ENCODE measurements around the gene ZBTB40. TPM values are rescaled to one million over a fixed set of nuclear protein-coding genes. Genes with fewer than 3 reads are reported as not detected.

The ZBTB40 gene
- total and polyA plus RNA-seq, 2 of the 13 experiments (the other 11 are each of a cell fraction or from before 2014, with no cell fraction given) = 8.8 to 16.5 TPM

DNA sequence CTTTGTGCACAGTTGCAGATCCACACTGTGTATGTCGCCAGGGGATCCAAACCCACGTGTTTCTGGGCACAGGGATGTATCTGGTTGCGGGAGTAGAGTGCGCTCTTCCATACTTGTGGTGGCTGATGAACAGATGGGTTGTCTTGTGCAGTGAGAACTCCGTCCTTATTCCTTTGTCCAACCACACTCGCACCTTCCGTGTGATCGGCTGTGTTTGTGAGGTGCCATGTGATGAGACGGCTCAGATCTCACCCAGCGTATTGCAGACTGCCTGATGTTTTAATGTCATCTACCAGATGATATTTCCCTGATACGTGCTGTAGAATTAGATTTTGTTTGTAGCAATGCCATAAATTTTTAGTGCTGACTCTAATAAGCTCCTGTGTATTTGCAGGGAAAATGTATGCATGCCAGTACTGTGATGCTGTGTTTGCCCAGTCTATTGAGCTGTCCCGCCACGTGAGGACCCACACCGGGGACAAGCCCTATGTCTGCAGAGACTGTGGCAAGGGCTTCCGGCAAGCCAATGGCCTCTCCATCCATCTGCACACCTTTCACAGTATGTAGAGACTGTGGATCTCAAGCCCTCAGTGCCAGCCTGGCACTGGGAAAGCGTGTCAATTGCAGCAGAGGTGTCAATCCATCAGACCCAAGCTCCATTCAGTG, 65.4 kb downstream of the ZBTB40 start (continued):
- no peak for TF ChIP-seq ARNT (IDR thresholded peaks at IDR 0.05)
- no peak for TF ChIP-seq ZNF768 (CRISPR knock-in tag; IDR thresholded peaks at IDR 0.05)
- TF ChIP-seq CBX5 (CRISPR knock-in tag; IDR thresholded peaks at IDR 0.05; ENCODE audit: borderline replicate concordance) = no peak
- no peak for TF ChIP-seq SRY (CRISPR knock-in tag; IDR thresholded peaks at IDR 0.05)
- no peak for TF ChIP-seq KMT2B (CRISPR knock-in tag; IDR thresholded peaks at IDR 0.05)
- TF ChIP-seq PAWR (CRISPR knock-in tag; IDR thresholded peaks at IDR 0.05; ENCODE audit: borderline replicate concordance) = no peak
- no peak for TF ChIP-seq ZNF589 (CRISPR knock-in tag; conservative IDR thresholded peaks at IDR 0.05)
- no peak for TF ChIP-seq SAFB2 (CRISPR knock-in tag; IDR thresholded peaks at IDR 0.05; ENCODE audit: borderline replicate concordance, low read depth)

DNA sequence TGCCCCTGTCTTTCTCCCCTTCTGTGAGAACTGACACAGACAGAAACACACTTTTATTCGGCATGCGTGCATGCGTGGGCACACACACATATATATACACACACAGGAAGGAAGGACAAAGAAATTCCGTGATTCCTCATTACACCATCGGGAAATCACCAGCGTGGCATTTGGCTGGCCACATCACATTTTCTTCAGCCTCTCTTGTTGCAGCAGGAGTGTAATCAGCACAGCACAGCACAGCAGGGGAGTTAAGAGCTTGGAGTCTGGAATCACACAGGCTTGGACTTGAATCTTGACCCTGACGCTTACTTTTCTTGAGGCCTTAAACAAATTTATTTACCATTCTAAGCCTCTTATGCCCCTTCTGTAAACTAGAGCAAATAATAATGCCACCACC, 66.3 kb downstream of the ZBTB40 start:
- CTCF ChIA-PET (ENCODE audit: low intra/inter-chr PET ratio, low total read pairs) = no interaction called here
- no TSS peak for BruUV-seq (replicated peaks)
- TF ChIP-seq ZFP36L2 (CRISPR knock-in tag; IDR thresholded peaks at IDR 0.05) (no peak), MED8 (CRISPR knock-in tag; IDR thresholded peaks at IDR 0.05; ENCODE audit: insufficient replicate concordance) (no peak), ZNF44 (CRISPR knock-in tag; IDR thresholded peaks at IDR 0.05) (no peak), POGZ (CRISPR knock-in tag; IDR thresholded peaks at IDR 0.05) (no peak), SMARCE1 (IDR thresholded peaks at IDR 0.05; ENCODE audit: borderline replicate concordance) (no peak), SP4 (CRISPR knock-in tag; IDR thresholded peaks at IDR 0.05) (no peak), SMAD3 (CRISPR knock-in tag; IDR thresholded peaks at IDR 0.05) (no peak), ZNF775 (CRISPR knock-in tag; IDR thresholded peaks at IDR 0.05; ENCODE audit: borderline replicate concordance) (no peak), ZNF441 (CRISPR knock-in tag; IDR thresholded peaks at IDR 0.05; ENCODE audit: borderline replicate concordance) (no peak), KDM4B (CRISPR knock-in tag; IDR thresholded peaks at IDR 0.05) (no peak)
- TF ChIP-seq, protein P1, sequence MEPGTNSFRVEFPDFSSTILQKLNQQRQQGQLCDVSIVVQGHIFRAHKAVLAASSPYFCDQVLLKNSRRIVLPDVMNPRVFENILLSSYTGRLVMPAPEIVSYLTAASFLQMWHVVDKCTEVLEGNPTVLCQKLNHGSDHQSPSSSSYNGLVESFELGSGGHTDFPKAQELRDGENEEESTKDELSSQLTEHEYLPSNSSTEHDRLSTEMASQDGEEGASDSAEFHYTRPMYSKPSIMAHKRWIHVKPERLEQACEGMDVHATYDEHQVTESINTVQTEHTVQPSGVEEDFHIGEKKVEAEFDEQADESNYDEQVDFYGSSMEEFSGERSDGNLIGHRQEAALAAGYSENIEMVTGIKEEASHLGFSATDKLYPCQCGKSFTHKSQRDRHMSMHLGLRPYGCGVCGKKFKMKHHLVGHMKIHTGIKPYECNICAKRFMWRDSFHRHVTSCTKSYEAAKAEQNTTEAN (CRISPR knock-in tag; conservative IDR thresholded peaks at IDR 0.05) = no peak
- TF ChIP-seq, protein P2, sequence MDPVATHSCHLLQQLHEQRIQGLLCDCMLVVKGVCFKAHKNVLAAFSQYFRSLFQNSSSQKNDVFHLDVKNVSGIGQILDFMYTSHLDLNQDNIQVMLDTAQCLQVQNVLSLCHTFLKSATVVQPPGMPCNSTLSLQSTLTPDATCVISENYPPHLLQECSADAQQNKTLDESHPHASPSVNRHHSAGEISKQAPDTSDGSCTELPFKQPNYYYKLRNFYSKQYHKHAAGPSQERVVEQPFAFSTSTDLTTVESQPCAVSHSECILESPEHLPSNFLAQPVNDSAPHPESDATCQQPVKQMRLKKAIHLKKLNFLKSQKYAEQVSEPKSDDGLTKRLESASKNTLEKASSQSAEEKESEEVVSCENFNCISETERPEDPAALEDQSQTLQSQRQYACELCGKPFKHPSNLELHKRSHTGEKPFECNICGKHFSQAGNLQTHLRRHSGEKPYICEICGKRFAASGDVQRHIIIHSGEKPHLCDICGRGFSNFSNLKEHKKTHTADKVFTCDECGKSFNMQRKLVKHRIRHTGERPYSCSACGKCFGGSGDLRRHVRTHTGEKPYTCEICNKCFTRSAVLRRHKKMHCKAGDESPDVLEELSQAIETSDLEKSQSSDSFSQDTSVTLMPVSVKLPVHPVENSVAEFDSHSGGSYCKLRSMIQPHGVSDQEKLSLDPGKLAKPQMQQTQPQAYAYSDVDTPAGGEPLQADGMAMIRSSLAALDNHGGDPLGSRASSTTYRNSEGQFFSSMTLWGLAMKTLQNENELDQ (CRISPR knock-in tag; IDR thresholded peaks at IDR 0.05; ENCODE audit: borderline replicate concordance) = no peak
- TF ChIP-seq, protein P3, sequence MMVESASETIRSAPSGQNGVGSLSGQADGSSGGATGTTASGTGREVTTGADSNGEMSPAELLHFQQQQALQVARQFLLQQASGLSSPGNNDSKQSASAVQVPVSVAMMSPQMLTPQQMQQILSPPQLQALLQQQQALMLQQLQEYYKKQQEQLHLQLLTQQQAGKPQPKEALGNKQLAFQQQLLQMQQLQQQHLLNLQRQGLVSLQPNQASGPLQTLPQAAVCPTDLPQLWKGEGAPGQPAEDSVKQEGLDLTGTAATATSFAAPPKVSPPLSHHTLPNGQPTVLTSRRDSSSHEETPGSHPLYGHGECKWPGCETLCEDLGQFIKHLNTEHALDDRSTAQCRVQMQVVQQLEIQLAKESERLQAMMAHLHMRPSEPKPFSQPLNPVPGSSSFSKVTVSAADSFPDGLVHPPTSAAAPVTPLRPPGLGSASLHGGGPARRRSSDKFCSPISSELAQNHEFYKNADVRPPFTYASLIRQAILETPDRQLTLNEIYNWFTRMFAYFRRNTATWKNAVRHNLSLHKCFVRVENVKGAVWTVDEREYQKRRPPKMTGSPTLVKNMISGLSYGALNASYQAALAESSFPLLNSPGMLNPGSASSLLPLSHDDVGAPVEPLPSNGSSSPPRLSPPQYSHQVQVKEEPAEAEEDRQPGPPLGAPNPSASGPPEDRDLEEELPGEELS (CRISPR knock-in tag; IDR thresholded peaks at IDR 0.05) = no peak

More for the DNA sequence above, 66.3 kb downstream of the ZBTB40 start:
- Histone ChIP-seq H3K27me3 (ENCODE audit: control insufficient read depth in 1 of 2, insufficient read depth in 2 of 2, low read length in 2 of 2) (no peaks in the 10 kb centered on the region), H3K9ac (ENCODE audit: insufficient read depth, low read depth, low read length) (no peak overlapping the region), H3K4me3 (replicated peaks in 1 of 3; ENCODE audit: insufficient read depth in 1 of 3, low read depth in 2 of 3, low read length in 3 of 3) (no peak overlapping the region), H3K36me3 (replicated peaks in 1 of 2; ENCODE audit: control insufficient read depth in 1 of 2, insufficient read depth in 2 of 2, low read length in 2 of 2) (peaks cover 22 to 72% of the 10 kb centered on the region in 2 experiments), H3K27ac (ENCODE audit: extremely low read length, insufficient read depth, low read length) (no peak overlapping the region), H3K79me2 (ENCODE audit: insufficient read depth, low read length) (no peaks in the 10 kb centered on the region), H3K4me2 (ENCODE audit: low read depth, low read length) (no peak overlapping the region), H3K4me1 (ENCODE audit: insufficient read depth, low read length) (no peaks in the 10 kb centered on the region), H3K9me3 (ENCODE audit: low read length) (no peaks in the 10 kb centered on the region), H4K20me1 (ENCODE audit: insufficient read depth, low read length) (no peaks in the 10 kb centered on the region), H2AFZ (ENCODE audit: low read length) (no peak overlapping the region)
- DNase-seq (ENCODE audit: low spot score) (no peak), ATAC-seq (no peak), FAIRE-seq (no peak)
- intact Hi-C loops (cut with micrococcal nuclease; ENCODE audit: unreplicated experiment) = no loop called here
- POLR2A ChIA-PET = no interaction called here
- WGBS (ENCODE audit: low lambda C conversion rate) = 96% methylated on average over 7 of the region's 7 CpGs
- in situ Hi-C loops (cut with HindIII; ENCODE audit: extremely low pct_ligation_motif_present, low pct_unique_long_range_greater_than_20kb) = no loop called here

Data from HepG2 (cell line).